GM19328 (cell line): ENCODE measurements around the gene ECM1.
A peak's percentile ranks its signal among the peaks of the same experiment; 100 is the strongest.

Source experiments
- ATAC-seq: cut with Tn5 transposase; IDR thresholded peaks from one replicate; pipeline ENCODE4 v1.9.1; 2021; ENCODE audit warnings: mild to moderate bottlenecking, moderate library complexity; ENCODE audit not compliant: unreplicated experiment

Gene ECM1

DNA sequence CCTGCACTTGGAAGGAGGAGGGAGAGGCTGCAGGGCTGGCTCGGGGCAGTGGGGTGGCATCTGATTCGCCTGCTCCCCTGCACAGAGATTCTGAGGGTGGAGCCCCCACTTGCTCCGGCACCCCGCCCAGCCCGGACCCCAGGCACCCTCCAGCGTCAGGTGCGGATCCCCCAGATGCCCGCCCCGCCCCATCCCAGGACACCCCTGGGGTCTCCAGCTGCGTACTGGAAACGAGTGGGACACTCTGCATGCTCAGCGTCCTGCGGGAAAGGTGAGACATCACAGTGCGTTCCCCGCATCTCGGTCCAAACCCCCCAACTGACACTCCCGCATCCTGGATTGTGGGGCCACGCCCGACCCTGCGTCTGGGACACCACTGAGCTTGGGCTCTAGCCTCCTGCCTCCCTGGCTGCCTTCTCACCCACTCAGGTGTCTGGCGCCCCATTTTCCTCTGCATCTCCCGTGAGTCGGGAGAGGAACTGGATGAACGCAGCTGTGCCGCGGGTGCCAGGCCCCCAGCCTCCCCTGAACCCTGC, 49.2 kb downstream of the ECM1 start:
- no peak for ATAC-seq

DNA sequence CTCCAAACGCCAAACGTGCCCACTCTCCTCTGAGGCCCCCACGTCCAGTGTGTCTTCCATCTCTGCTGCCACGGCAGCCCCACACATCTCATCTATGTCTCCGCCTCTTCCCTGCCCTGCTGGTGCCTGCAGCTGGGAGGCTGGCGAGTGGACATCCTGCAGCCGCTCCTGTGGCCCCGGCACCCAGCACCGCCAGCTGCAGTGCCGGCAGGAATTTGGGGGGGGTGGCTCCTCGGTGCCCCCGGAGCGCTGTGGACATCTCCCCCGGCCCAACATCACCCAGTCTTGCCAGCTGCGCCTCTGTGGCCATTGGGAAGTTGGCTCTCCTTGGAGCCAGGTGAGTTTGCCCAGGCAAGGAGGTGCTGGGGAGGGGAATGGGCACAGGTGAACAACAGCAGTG, 49.9 kb downstream of the ECM1 start:
- no peak for ATAC-seq

DNA sequence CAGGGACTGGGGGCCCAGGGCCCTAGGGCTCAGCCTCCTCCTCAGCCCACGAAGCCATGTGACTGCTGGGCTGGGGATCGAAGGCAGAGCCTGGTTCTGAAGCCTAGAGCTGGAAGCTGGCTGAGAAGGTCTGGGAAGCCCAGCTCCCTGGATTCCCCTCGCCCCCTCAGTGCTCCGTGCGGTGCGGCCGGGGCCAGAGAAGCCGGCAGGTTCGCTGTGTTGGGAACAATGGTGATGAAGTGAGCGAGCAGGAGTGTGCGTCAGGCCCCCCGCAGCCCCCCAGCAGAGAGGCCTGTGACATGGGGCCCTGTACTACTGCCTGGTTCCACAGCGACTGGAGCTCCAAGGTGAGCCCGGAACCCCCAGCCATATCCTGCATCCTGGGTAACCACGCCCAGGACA, 50.4 kb downstream of the ECM1 start:
- ATAC-seq: no peak

DNA sequence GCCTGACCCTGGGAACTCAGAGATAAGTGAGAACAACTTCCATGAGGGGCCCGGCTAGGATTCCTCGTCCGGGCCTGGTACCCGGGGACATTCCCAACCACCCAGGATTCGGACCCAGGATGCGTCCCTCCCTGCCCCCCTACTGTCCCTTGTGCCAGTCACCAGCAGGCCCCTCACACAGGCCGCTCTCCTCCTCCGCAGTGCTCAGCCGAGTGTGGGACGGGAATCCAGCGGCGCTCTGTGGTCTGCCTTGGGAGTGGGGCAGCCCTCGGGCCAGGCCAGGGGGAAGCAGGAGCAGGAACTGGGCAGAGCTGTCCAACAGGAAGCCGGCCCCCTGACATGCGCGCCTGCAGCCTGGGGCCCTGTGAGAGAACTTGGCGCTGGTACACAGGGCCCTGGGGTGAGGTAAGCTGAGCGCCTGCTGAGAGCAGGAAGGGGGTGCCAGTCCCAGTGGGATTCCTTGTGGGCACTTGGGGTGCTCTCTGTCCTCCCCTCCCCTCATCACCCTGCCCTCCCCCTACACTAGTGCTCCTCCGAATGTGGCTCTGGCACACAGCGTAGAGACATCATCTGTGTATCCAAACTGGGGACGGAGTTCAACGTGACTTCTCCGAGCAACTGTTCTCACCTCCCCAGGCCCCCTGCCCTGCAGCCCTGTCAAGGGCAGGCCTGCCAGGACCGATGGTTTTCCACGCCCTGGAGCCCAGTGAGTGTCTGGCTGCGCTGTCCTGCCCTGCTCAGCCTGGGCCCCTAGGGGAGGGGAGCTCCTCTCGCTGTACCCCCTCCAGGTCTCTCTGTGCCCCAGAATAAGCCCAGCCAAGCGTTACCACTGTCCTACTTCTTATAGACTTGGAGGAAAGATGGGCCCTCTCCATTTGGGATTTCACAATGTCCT, 51.1 kb downstream of the ECM1 start:
- no peak for ATAC-seq

DNA sequence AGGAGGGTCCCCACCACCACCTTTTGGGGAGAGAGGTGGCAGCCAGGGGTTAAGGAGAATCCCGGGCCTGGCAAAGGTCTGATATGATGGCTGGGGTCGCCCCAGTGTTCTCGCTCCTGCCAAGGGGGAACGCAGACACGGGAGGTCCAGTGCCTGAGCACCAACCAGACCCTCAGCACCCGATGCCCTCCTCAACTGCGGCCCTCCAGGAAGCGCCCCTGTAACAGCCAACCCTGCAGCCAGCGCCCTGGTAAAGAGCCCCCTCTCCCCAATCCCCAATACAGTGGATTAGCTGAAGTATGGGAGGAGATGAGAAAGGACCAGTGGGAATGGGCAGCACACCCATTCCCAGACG, 51.7 kb downstream of the ECM1 start:
- ATAC-seq: no peak

DNA sequence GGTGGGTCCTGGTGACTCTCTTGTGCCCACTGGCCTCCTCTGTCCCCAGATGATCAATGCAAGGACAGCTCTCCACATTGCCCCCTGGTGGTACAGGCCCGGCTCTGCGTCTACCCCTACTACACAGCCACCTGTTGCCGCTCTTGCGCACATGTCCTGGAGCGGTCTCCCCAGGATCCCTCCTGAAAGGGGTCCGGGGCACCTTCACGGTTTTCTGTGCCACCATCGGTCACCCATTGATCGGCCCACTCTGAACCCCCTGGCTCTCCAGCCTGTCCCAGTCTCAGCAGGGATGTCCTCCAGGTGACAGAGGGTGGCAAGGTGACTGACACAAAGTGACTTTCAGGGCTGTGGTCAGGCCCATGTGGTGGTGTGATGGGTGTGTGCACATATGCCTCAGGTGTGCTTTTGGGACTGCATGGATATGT, 52.1 kb downstream of the ECM1 start:
- no peak for ATAC-seq

DNA sequence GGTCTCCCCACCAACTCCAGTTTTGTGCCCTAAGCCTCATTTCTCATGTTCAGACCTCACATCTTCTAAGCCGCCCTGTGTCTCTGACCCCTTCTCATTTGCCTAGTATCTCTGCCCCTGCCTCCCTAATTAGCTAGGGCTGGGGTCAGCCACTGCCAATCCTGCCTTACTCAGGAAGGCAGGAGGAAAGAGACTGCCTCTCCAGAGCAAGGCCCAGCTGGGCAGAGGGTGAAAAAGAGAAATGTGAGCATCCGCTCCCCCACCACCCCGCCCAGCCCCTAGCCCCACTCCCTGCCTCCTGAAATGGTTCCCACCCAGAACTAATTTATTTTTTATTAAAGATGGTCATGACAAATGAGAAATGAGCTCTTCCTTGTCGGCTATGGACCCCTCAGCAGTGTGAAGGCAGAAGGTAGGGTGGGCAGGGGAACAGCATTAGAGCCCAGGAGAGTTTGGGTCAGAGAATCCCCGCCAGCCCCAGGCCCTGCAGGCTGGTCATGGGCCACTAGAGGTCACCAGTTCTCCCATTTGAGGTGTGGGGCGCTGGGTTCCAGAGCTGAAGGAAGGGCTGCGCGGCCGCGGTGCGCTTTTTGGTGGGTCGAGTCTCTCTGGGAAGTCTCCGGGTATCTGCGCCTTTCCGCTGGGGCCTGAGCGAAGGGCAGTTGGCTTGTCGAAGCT, 52.8 kb downstream of the ECM1 start:
- no peak for ATAC-seq

DNA sequence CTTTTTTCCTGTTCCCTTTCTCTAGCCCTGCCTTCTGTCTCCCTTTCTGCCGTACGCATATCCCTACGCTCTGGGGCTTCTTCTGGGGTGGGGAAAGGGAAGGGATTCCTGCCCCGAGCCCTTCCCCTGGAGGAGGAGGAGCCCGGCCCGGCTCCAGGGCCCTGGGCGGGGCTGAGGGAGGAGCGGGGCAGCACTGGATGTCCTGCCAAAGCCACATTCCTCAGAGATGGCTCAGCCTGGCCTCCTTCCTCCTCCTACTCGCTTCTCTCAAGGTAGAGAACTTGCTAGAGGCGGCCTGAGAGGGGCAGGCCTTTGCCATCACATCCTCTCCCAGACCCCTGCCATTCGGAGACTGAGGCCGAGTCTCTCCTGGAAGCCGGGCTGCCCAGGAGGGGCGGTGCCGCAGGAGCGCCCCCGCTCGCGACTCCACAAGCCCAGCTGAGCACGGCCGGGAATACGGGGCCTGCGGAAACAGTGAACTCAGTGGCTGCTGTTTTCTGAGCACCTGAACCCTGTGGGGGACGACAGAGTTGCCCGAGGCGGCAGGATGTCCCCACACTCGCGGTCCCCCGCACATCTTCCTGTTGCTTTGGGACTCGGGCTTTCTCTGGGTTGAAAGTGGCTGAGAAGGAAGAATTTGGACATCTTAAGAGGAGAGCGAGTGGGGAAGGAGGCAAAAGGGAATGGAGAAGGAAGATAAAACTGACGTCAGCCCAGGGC, 53.5 kb downstream of the ECM1 start:
- ATAC-seq: no peak

DNA sequence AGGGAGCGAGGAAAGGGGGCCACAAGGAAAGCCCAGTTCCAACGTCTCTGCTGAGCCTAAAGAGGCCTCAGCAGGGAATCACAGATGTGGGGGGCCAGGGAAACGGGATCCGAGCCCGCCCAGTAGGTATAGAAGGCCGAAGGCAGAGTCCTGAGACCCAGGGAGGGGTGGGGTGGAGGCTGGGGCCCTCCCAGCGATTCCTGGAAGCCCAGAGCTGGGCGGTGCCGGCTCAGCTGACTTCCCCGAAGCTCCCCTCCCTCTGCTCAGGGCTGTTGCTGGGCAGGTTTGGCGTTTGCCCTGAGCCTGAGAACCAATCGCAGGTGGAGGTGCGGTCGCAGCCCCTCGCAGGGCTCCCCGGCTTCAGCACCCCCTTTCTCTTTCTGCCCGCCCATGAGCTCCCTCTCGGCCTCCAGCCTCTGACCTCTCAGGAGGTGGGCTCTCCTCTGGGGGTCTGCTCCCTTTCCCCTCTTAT, 54.1 kb downstream of the ECM1 start:
- ATAC-seq: peak; percentile 44

DNA sequence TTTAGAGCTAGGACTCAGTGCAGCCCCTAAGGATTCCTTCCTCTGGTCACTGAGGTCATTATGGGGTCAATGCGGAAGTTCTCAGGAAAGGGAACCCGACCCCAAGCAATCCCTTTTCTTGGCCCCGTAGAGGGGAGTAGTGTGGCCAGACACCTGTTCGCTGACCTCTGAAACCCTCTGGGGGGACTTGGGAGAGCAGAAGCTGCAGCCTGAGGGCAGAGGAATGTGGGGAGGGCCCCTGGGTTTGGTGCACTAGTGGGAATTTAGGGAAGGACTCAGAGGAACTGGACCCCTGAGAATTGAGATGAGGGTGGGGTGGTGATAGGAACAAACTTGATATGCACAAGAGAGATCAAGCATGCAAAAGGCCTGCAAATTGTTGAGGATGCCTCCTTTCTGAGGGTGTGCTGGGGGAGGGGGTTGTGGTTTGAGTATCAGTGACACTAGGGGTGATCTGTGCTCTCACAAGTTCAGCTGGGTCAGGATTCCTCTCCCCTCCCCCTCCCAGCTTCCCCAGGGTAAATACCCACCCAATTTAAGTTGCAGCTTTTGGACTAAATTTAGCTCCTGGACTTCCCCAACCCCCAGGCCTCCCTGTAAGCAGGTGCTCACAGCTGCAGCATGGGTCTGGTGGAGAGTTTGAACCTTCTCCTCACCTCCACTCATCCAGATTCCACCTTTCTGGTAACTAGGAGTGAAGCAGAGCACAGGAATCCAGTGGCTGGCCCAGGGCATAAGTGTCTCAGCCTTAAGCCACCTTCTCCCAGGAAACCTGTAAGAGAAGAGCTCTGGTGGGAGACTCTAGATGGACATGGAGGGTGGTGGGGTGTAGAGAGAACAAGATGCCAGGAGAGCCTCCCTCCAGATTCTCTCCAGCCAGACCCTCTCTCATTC, 54.8 kb downstream of the ECM1 start:
- ATAC-seq: peak; percentile 39
